HK-2 (cell line): ENCODE data around the gene SLC6A6.

Experiments used
- DNase-seq: peaks from one replicate; pipeline ENCODE4 v3.0.0-alpha.2; 2018; ENCODE audit not compliant: unreplicated experiment

SLC6A6 gene

DNA sequence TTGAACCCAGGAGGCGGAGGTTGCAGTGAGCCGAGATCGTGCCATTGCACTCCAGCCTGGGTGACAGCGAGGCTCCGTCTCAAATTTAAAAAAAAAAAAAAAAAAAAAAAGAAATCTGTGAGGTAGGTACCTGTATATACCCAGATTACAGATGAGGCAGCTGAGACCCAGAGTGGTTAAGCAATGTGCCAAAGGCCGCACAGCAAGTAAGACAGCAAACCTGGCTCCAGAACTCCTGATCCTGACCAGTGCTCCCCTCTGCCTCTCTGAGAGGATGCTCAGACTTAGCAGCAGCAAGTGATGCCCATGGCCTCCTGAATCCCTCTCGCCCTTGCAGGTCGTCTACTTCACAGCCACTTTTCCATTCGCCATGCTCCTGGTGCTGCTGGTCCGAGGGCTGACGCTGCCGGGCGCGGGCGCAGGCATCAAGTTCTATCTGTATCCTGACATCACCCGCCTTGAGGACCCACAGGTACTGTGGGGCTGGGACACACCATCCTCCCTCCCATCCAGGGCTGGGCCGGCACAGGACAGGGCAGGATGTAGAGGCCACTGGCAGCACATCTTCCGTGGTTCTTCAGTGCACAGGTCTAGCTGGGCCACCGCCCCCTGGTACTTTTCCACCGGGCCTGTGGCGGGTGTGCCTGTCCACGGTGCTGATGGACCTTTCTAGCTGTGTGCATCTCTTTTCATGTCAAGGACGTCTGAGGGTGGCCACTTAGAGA is 63.9 kb downstream of the SLC6A6 start:
- no peak for DNase-seq

DNA sequence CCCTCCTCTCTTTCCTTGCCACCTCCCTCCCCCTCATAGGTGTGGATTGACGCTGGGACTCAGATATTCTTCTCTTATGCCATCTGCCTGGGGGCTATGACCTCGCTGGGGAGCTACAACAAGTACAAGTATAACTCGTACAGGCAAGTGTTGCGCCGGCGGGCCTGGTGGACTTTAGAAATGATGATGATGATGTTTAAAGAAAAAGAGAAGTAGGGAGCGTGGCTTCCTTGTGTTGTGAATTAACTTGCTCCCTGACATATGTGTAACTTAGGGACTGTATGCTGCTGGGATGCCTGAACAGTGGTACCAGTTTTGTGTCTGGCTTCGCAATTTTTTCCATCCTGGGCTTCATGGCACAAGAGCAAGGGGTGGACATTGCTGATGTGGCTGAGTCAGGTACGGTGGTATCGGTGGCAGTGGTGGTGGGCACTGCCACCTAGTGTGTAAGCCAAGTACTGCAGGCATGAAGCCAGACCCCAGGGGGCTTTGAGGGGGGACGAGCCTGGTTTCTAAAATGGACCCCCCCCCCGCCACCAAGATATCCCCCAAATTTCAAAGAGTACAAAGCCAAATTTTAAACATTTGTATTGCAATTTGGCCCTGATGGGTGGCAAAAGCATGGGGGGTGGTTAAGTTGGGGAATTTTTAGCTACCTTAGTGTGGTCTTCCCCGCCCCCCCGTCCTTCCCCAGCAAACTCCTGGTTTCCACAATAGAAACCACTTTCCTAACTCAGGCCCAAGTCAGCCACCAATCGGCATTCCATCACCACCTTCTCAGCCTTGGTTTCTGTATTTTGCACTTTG is 65.6 kb downstream of the SLC6A6 start:
- DNase-seq, result no peak

DNA sequence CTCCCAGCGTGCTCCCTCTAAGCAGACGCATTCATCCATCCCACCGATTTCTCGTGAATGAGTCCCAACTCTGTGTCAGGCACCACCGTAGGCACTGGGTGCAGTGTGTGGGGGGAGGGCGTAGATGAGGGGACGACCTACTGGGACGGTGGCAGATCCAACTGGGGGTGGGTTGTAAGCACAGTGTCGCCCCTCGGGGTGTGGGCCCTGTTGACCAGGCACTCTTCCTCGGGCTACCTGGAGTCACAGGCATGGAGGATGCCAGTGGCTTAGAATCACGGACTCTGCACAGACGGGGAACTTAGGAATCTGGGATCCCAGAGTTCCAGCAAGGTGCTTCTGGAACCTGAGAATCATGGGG is 66.2 kb downstream of the SLC6A6 start:
- DNase-seq, result no peak

DNA sequence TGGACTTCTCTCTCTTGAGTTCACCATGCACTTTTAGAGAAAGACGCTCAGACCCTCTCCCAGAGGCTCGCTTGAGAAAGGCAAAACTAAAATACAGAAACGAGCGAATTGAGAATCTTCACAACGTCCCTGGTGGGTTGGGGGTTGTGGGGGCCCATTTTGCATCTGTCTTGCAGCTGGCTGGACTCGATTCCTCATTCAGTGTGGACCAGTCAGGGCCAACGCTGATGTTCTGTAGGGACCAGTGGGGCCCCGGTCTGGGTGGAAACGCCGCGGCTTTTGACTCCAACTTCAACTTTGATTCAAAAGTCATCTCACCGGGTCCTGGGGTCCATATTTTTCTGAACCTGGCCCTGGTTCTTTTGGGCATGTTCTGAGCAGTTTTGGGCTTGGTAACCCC is 68.1 kb downstream of the SLC6A6 start:
- no peak for DNase-seq

DNA sequence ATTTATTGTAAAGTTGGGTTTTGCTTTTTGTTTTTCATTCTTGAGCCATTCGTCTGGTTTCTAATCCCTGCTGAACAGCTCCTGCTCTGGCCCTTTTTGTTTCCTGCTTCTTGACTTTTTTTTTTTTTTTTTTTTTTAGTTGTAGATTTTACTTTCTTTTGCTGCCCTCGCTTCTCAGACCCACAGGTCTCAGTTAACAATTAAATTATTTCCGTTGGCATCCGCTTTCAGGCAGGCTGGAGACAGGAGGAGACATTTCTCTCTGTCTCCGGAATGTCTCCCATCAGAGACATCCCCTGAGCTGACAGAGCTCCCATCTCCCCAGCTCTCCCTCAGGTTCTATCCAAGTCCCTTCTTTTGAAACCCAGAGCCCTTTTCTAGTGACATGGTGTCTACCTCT is 68.6 kb downstream of the SLC6A6 start:
- no peak for DNase-seq

DNA sequence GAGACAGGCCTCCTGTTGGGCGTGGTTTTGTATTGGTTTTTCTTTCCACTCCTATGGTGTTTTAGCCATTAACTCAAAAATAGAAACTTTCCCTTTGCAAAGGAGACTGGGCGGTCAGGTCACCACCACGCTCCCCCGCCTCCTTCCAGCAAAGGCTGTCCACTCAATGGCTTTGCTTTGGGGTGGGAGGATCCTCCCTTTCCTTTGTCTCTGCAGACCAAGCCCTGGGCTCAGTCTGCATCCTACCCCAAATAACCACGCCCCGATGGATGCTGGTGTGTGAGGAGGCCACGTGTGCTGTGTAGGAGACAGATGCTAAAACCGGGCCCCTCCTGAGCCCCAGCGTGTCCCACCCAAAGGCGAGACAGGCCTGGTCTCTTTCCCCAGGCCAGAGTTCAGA is 69.3 kb downstream of the SLC6A6 start:
- no peak for DNase-seq

DNA sequence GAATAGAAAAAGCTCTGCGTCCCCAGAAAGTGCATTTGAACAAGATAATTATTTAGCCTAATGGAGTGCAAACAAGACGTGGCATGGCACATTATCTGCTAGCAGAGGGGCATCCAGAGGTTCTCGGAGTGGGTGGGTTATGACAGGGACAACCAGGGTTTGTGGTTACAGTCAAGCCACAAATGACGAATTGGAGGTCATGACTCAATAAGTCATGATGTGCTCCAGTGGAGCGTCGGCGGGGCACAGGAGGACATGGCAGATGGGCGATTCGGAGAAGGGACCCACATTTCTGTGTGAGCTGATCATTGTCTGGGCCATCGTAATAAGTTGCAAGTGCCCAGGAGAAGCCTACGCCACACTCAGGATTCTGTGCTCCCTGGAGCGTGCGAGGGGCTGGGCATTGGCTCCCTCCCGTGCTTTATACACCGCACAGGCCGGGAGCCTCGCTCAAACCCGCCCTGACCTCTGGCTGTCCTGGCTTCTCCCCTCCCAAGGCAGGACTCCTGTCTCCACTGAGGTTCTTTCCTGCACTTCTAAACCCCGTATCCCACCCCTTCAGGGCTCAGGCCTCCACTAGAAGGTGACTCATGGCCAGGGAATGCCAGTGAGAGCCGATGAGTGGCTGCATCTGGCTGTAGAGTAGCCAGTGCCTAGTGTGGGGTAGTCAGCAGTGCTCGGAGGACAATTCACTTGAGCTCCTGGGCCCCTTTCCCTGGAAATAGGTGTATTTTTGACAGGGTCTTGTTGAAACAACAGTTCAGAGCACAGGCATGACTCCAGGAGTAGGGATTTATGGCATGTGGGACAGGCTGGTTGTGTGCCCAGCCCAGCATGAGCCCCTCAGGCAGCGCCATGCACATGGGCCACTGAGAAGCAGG is 70.3 kb downstream of the SLC6A6 start:
- DNase-seq, result peak; percentile 84

DNA sequence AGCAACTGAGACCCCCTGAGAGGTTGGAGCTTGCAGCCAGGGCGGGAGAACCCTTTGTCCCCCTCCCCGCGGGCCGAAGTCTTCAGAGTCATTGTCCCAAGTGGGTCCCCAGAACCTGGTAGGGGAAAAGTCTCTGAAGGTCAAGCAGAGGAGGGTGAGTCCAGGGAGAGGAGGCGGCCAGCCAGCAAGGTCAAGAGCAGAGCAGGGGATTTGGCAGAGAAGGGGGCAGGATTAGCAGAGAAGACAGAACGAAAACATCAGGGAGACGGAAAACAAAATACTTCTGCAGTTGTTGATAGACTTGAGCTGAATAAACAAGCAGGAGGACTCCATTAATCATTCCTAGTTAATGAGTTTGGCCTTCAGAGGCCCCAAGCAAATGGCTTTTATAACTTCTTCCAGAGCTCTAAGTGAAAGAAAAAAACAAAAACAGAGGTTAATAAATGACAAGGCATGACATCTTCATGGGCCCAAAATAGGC is 71.0 kb downstream of the SLC6A6 start:
- DNase-seq, result no peak

DNA sequence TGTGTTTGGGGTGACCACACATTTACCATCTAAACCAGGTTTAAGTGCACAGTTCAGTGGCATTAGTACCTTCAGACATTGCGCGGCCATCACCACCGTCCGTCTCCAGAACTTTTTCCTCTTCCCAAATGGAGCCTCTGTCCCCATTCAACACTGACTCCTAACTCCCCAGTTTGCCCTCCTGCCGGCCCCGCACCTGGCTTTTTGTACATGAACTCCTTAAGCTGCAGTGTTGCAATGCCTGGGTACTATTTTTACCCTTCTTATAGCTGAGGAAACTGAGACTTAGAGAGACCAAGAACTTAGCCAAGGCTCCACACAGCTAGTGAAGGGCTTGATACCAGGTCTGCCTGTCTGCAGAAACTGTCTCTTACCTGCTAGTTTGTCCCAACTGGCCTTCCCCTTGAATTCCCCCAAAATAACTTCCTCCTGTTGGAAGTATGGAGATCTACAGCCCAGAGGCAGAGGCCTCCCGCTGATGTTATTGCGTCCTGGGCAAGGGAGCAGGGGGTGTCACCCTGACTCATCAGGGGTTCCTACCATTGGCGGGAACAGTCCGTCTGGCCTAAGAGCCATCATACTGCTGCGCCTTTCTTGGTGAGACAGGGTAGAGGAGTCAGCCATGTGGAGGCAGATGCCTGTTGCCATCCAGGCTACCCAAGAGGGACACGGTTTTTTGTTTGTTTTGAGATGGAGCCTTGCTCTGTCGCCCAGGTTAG is 72.1 kb downstream of the SLC6A6 start:
- DNase-seq, result no peak

DNA sequence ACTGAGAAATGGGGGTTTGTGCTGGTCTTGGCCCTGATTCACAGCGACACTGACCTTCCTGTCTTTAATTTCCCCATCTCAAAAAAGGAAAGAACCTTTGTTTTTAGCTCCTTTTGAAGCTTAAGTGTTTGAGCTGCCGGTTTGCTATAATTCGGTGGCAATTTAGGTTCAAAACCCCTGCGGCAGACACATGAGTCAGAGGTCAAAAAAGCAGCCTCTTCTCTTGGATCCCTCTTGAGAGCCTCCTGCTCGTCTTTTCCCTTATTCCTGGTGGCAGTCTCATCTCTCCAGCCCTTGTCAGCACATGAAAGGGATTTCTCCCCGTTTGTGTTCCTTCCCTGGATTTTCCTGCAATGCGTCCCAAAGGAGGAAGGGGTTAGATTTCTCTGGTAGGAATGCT is 73.2 kb downstream of the SLC6A6 start:
- no peak for DNase-seq

DNA sequence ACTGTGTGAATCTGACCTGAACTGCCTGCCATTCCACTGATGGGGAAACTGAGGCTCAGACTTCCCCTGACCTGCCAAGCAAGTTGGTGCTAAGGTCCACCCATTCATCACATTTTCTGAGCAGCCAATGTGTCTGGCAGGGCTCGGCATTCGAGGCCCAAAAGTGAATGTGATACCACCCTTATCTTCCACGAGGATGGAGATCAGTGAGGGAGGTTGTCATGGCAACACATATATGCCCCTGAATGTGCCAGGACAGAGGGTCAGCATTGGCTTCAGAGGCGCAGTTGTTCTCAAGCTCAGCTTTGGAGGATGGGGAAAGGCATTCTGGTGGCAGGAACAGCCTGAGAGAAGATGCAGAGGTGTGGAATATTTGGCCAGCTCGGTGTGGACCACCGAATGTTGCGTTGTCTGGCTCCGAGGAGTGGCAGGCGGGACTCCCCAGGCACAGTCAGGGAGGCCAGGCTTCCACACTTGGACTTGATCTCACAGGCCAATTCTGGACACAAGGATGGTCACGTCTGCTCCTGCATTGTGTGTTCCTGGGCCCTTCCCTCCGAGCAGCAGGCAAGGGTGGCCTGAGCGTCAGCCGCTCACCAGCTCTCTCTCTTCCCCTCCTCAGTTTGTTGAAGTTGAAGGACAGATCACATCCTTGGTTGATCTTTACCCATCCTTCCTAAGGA is 74.3 kb downstream of the SLC6A6 start:
- DNase-seq, result no peak

DNA sequence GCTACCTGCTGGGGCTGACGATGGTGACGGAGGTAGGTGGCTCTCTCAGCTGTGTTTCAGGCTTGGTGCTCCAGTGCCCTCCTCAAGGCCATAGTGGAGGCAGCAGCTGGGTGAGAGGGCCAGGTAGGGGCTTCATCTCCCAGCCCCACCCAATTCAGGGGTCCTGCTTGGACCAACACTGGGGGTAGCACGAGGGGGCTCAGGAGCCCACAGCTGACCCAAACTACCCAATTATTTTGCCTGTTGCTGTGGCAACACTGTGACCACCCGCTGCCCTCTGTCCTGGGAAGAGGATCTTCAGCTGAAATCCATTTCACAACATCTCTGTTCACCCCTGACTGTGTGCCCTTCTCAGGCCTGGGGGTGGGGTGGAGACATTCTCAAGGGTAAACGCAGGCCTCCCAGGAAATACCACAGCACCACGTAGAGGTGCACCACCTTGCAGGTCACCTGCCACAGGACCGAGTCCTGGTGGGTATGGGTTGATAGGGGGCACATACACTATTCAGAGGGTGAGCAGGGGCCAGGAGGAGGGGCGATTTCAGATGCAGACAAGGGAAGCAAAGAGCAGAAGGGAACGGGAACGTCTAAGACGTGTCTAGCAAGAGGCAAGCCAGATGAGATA is 75.0 kb downstream of the SLC6A6 start:
- no peak for DNase-seq

DNA sequence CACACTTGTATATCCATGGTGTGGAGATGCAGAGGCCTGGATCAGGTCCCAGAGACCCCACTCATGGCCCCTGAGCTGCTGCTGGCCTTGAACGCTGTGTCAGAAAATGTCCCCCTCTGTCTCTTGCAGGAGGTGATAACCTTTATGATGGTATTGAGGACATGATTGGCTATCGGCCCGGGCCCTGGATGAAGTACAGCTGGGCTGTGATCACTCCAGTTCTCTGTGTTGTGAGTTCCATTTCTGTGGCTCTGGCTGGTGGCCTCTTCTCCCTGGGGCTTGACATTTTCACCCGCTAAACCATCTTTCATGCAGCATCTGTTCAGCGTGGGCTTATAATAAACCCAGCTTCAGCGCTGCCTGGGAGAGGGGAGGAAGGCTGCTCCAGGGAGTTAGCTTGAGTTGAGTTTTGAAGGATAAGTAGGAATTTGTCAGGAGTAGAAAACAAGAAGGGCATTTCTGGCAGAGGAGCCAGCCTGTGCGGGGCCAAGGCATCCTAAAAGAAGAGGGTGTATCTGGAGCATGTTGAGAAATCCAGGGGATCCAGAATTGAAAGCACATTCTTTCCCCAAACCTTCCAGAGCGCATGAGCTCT is 76.6 kb downstream of the SLC6A6 start:
- no peak for DNase-seq

DNA sequence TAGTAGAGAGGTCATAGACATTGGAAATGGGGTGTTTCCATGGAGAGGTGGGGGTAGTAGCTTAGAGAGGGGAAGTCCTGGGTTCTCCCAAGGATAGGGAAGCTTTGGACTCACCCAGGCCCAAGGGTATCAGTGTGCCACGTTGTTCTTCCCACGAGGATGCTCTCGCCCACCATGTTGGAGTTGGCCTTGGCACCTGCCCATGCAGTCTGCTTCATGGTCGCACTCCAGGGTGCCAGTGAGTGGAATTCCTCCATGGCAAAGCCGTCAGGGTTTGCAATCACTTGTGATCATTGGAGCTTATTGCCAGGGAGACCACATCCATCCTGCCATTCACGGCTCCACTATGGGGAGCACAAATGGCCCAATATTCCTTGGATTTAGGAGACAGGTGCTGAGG is 77.2 kb downstream of the SLC6A6 start:
- no peak for DNase-seq

DNA sequence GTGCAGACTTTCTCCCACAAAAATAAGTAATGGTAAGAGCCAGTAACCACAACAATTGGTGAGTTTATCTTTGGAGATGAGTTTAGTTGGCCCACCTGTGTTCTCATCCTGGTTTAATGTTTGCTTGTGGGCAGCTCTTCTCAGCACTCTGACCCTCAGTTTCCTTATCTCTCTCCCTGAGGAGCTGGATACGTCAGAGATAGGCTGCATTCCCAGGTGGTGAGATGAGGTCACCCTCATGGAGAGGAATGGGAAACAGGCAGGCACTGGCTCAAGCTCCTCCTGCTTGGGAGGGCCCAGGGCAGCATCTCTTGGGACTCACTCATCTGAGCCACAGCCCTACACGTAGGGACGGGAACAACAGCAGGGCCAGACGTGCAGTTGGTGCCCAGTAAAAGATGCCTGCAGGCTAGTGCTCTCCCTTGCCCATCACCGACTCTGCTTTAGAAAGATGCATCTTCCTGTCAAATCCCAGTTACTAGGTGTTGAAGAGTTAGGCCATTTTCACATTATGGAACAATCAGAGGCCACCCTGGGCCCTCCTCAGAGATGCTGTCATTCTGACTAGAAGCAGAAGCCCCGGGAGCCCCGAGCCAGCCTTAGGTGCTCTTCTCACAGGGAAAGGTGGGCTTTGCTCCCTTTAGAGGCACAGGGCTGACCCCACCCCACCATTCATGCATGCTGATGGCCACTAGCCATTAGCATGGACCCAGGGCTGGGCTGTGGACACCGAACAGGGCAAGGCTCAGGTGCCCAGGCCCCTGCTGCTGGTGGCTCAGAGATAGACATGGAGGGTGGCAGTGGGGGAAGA is 78.0 kb downstream of the SLC6A6 start:
- no peak for DNase-seq

DNA sequence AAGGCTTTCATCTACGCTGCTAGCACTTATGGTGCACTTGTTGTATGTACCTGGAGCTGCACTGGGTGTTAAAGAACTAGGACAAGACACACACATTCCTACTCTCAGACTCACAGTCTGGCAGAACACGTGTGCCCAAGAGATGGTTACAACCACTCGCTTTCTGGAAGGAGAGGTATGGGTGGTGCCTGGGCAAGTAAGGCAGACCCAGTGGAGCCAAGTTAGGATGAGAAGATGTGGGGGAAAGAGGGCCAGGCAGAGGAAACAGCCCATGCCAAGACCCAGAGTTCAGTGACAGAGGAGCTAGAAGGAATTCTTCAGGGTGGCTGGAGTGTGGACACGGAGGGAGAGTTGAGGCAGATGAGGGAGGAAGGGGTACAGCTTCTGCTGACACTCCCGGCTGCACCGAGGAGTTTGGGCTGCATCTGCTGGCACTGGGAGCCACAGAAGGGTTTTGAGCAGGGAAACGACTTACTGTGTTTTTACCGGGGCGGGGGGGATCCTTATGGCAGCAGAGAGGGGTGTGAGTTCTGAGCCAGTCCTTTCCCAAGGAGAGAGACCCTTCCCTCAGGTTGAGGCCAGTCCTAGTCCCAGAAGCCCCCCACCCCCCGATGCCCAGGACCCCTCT is 78.7 kb downstream of the SLC6A6 start:
- DNase-seq, result no peak

DNA sequence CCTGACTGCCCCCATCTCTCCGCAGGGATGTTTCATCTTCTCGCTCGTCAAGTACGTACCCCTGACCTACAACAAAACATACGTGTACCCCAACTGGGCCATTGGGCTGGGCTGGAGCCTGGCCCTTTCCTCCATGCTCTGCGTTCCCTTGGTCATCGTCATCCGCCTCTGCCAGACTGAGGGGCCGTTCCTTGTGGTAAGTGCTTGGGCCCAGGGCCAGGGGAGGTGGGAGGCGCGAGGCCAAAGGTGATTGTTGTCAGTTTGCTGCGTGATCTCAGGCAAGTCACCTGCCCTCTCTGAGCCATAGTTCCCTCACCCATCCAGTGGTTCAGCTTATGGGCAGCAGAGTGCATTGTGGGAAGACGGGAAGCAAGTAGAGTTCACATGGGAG is 79.2 kb downstream of the SLC6A6 start:
- no peak for DNase-seq

DNA sequence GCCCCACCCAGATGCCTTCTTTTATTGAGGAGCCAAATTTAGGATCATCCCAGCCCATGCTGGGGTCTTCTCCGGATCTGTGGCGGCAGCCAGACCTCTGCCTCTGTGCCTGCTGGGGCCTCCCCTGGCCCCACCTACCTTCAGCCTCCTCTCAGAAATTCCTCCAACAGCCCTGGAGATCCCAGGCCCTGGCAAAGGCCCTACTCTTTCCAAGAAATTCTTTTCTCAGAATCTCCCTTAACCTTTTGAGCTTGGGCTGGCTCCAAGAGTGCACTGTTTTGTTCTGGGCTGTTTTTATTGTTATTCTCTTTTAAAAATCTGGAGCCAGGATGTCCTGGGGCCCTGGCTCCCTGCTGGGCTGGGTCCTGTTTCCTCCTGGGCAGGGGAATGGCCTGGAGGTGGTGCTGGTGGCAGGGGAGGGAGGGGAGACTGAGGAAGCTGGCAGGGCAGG is 79.9 kb downstream of the SLC6A6 start:
- DNase-seq, result no peak

DNA sequence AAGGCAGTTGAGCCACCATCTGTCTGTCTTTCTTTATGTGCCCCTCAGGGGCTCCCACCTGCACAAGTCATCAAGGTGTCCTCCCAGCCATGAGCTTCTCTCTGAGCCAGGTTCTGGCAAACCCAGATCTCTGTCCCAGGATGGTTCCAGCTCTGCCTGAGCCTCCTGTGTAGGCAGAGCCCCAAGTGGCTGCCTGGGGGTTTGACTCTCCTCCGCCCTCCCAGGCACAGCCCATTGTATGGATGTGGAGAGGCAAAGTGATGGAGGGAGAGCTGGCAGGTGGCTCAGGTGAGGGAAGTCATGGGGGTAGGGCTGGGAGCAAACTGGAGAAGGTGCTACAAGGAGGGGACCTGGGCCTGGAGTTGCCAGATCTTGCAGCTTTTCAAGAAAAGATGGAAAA is 80.9 kb downstream of the SLC6A6 start:
- DNase-seq, result no peak
